GM21447 (cell line): ENCODE data around the gene TRMU.

ENCODE experiments used
- ATAC-seq: cut with Tn5 transposase; IDR thresholded peaks from one replicate; pipeline ENCODE4 v1.9.1; 2021; ENCODE audit not compliant: unreplicated experiment

Gene TRMU

GRCh38 chr22:46335201-46336118, at the start of gene TRMU:
TSS of gene TRMU (plus strand) at chr22:46335714. CDS start at chr22:46335765, 51 bp downstream.
- peak; percentile 76 for ATAC-seq

GRCh38 chr22:46286006-46286405, 49.5 kb upstream of the TRMU start:
- no peak for ATAC-seq

GRCh38 chr22:46286941-46287872, 48.3 kb upstream of the TRMU start:
- no peak for ATAC-seq

GRCh38 chr22:46287873-46288751, 47.4 kb upstream of the TRMU start:
- ATAC-seq: peak; percentile 87

- ATAC-seq: no peak
These were observed 46.7 kb upstream of the TRMU start for GRCh38 chr22:46288846-46289243.

- no peak for ATAC-seq
These were observed 46.1 kb upstream of the TRMU start for GRCh38 chr22:46289244-46289891.

- no peak for ATAC-seq
These were observed 45.2 kb upstream of the TRMU start for GRCh38 chr22:46290121-46290842.

GRCh38 chr22:46290843-46291785, 44.4 kb upstream of the TRMU start:
- ATAC-seq: no peak

GRCh38 chr22:46292173-46292572, 43.3 kb upstream of the TRMU start:
- no peak for ATAC-seq

GRCh38 chr22:46292732-46293131, 42.8 kb upstream of the TRMU start:
- no peak for ATAC-seq

- ATAC-seq: no peak
These were observed 41.8 kb upstream of the TRMU start for GRCh38 chr22:46293577-46294260.

GRCh38 chr22:46294784-46295183, 40.7 kb upstream of the TRMU start:
- ATAC-seq: no peak

GRCh38 chr22:46295277-46295971, 40.1 kb upstream of the TRMU start:
- no peak for ATAC-seq

GRCh38 chr22:46296257-46297150, 39.0 kb upstream of the TRMU start, which contains the start of gene GTSE1:
TSS of gene GTSE1 (plus strand) at chr22:46296870. CDS start at chr22:46297401, 531 bp downstream.
- peak; percentile 83 for ATAC-seq

GRCh38 chr22:46297151-46297812, 38.2 kb upstream of the TRMU start:
- ATAC-seq: peak; percentile 19

GRCh38 chr22:46299101-46299500, 36.4 kb upstream of the TRMU start:
- no peak for ATAC-seq
